NCI-H510A treated with DMSO at 0.1 percent for 48 hours (cell line): ENCODE results near the gene C10orf71.

Experiments
- DNase-seq: peaks from one replicate; lab custom pipeline; 2025; lab: John Stamatoyannopoulos, UW

C10orf71 gene

DNA sequence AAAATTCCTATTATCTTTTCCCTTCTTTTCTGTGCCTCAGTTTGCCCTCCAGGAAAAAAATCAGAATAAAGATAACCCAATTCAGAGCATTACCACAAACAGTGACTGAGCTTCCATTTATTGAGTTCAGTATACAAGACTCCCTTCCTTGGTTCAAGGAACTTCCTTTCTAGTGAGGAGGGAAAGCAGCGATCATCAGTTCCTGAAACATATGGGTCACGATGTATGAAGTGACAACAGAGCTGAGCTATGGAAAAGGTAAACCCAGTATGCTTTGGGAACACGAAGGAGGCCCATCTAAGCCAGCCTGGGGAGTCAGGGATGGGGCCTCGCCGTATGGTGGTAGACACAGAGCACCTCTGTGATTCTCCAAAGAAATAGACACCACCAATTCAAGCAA, 15.8 kb downstream of the C10orf71 start:
- DNase-seq: no peak

DNA sequence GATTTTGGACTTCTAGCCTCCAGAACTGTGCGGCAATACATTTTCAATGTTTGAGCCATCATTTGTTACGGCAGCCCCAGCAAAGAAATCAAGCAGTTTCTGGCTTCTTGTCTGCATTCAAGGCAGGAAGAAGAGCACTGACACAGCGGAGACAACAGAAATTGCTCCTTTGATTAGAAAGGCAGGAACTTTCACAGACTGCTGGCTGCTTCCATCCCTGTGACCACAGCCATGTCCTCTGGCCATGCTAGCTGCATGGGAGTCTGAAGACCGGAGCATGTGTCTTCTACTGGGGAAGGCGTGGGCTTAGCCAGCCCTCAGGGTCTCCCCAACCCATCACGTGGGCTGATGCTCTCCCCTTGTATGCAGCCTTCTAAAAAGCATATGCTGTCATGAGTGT, 19.1 kb downstream of the C10orf71 start:
- DNase-seq: no peak

DNA sequence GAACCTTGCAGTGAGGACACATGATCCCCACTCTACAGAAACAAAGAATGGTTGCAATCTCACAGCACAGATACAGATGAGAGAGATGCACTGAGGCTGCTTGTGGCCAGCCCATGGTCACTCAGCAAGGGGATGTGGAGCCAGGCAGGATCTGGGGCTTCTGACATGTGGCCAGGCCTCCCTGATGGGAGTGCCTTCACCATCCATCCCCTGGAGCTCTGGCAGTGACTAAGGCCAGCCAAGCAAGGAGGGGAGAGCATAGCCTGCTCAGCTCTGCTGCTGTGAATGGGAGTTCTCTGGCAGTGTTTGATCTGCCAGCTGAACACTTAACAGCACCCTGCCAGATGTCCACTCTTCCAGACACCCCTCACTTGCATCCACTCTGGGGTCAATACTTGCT, 19.8 kb downstream of the C10orf71 start:
- no peak for DNase-seq

DNA sequence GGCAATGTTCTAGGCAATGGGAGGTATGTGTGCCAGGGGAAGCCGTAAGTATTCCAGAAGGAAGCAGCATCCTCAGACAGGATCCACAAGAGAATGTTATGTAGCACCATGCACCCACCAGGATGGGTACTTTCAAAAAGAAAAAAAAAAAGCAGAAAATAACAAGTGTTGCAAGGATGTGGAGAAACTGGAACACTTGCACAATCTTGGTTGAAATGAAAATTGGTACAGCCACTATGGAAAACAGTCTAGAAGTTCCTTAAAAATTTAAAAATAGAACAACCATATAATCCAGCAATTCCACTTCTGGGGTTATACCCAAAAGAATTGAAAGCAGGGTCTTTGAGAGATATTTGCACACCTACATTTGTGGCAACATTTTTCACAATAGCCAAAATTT, 20.2 kb downstream of the C10orf71 start:
- DNase-seq: no peak

DNA sequence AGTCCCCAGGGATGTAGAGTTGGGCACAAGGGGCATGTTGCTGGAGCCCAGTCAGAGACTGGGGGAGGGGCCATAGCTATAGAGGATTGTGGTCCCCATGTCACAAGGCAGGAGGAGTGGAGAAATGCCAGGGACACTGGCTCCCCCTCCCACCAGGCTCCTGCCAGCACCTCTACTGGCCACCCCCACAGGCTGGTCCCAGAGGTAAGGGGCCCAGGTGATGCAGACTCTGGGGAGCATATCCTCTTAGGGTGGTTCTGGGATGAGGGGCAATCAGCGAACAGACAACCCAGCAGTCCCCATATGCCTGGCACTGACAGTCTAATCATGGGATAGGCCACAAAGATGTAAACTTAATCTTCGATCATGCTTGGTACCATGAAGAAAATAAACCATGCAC, 21.2 kb downstream of the C10orf71 start:
- no peak for DNase-seq

DNA sequence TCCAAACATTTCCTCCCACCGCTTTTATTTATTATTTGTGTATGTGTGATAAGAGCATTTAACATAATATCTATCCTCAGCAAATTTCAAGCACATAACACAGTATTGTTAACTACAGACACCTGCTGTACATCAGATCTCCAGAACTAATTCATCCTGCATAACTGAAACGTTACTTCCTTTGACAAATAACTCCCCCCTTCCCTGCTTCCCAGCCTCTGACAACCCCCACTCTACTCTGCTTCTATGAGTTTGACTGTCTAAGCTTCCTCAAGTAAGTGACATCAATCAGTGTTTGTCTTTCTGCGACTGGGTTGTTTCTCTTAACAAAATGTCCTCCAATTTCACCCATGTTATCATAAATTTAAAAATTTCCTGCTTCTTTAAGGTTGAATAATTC, 22.1 kb downstream of the C10orf71 start:
- DNase-seq: no peak

DNA sequence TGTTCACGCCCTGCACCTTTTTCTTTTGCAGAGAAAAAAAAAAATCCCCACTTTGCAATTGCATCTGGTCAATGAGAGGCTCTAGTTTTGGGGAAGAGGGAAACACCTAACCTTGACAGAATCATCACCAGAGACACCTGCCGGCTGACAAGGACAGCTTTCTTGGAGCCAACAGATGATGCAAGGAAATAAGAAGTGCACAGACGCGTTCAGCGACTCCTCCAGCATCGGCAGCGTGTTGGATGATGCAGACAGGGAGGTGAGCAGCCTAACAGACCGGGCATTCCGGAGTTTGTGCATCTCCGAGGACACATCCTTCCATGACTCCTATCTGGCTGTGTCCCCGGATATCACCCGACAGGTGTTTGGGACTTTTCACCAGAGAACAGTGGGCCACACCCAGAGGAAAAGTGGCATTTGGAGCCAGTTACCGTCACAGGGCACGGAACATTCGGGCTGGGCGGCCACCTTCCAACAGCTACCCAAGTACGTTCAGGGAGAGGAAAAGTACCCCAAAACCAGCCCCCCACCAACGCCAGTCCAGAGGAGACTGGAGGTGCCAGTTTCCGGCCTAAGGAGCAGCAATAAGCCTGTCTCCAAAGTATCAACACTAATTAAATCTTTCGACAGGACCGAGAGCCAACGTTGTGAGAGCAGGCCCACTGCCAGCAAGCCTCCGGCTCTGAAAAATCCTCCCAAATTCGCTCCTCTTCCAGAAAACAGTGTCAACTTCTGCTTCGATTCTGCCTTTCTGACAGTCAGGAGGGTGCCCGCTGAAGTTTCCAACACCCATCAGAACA, 23.6 kb downstream of the C10orf71 start:
- DNase-seq: no peak

DNA sequence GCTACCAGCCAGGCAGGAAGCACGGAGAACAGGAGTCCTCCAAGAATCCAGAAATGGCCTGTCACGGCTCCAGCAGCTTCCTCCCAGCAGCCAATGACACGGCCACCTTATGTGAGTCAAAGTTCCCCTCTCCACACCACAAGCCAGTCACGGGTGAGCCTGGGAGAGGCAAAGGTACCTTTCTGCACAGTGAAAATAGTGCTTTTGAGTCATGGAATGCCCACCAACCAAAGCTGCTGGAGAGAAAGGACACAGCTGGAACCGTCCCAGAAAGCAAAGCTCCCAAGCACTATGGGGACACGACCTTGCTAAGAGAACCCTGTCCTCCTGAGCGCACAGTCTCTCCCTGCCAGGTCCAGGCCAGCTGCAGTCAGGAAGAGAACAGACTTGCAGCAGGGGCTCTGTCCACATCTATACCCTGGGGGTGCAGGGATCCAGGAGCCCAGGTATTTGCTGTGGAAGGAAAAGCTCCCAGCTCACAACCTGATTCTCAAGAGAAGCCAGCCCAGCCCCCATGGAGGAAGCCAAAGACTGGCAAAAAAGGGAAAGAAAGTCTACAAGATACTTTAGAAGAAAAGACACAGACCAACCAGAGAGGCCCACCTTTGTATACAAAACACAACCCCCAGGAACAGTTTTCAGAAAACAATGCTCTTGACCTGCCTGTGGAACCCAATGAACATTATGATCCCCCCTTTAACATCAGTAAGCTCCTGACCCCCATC, 24.4 kb downstream of the C10orf71 start:
- DNase-seq: no peak

DNA sequence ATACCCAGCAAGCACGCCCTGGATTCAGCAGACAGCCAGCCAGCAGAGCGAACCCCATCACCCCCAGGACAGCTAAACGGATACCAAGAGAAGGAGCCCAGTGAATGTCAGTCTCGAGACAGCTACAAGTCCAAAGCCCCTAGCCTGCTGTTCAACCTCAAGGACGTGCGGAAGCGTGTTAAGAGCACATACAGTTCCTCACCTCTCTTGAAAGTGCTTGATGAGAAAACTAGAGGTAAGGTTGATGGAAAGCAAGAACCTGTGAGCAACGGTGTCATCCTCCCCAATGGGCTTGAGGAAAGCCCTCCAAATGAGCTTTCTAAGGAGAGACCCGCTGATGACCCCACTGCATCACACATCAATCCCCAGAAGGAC, 24.9 kb downstream of the C10orf71 start:
- no peak for DNase-seq

DNA sequence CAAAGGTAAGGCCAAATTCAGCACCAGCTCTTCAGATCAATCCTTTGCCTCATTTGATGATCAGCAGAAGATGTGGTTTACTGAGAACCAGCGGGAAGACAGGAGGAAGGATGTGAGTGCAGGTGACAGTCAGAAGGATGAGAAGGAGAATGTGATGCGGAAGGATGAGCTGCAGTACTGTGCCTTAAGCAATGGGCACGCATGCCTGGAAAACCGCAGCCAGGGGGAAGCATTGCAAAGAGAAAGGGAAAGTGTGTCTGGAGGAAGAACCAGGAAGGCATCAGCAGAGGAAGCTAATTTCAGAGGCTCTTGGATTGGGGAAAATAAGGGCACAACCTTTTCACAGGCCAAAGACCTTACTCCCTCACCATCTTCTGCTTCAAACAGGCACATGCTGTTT, 25.7 kb downstream of the C10orf71 start:
- no peak for DNase-seq

DNA sequence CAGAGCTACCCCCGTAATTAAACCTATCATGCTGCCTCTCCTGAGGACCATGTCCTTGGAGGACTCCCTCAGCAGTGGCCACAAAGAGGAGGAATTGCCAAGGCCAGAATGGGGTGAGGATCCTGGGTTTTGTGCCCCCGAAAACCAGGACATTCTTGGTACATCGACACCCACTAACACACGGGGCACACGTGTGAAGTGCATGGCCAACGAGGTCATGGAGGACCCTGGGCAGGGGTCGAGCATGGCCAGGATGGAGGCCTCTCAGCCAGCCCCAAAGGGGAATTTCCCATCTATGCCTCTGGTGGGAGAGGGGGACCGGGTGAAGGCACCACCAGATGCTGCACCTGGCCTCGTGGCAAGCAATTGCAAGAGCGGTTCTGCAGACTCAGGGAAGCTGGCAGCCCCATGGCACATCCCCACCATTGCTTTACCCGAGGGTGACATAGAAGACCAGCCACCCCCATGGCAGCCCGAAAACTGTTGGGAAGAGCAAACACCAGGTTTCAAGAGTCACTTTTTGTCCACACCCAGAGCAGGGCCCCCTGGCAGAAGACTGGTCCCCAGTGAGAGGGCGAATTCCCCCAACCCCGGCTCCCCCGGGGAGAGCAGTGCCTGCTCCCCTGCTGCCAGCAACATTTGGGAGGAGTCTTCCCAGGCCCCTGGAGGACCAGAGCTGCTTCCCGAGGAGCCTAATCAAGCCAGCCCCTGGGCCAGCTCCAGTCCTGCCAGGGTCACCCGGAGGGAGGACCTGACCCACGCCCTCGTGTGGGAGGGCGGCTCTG, 26.4 kb downstream of the C10orf71 start:
- DNase-seq: no peak

DNA sequence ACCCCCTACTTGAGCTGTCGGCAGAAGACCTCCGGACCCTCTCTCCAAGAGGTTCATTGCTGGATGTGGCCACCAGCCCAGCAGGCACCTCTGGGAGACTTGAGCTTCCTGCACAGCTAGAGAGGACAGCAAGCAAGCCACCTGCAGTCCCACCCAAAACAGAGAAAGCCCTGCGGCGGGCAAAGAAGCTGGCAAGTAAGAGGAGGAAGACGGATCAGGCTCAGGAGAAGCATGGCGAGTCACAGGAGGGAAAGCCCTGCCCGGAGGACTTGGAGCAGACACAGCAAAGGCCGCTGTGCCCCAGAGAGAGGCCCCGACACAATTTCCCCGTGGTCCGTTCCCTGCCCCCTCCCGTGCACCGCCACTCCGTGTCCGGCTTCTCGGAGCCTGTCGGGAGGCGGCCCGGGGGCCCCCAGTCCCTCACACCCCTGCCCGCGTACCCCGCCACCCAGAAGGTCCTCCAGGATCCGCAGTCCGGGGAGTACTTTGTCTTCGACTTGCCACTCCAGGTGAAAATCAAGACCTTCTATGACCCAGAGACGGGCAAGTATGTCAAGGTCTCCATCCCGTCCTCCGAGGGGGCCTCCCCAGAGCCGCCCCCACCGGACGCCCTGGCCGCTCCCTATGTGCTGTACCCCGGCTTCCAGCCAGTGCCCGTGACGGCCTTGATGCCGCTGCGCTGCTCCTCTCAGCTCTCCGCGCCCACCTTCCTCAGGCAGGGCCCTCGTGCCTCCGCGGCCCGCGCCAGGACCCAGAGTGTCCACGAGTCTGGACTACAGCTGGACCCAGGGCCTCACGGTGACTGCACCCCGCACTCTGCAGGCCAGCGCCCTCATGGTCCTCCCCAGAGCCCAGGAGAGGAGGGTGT, 27.2 kb downstream of the C10orf71 start:
- DNase-seq: no peak

DNA sequence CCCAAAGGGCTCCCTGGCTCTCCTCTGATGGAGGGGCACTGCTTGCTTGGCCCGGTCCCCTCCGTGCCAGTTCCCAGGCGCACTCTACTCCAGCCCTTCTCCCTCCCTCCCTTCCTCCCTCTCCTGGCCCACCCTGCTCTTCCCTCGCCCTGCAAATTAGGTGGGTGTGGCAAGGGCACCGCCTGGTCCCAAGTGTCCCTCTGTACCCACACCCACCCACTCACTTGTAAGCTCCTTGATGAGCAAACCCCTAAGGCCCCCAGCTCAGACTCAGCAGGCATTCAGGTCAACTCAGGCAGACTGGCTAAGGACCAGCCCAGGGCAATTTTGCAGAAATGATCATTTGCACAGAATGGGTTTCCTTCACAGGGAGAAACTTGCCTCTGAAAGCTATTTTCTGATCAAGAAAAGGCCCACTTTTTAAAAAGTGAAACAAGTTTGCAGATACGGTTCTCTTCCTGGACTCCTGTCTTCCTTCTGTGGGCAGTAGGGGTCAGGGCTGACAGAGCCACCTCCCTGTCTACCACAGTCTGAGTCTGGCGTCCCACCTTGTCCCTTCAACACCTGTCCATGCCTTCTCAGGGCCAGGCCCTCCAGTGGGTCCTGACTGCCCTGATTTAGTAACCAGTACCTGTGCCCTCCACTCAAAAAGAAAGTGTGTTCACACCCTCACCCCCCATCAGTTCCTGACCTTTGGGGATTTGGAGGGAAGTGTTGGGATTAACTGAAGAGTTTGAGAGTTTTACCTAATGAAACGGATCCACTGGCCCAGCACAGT, 28.3 kb downstream of the C10orf71 start:
- DNase-seq: no peak

DNA sequence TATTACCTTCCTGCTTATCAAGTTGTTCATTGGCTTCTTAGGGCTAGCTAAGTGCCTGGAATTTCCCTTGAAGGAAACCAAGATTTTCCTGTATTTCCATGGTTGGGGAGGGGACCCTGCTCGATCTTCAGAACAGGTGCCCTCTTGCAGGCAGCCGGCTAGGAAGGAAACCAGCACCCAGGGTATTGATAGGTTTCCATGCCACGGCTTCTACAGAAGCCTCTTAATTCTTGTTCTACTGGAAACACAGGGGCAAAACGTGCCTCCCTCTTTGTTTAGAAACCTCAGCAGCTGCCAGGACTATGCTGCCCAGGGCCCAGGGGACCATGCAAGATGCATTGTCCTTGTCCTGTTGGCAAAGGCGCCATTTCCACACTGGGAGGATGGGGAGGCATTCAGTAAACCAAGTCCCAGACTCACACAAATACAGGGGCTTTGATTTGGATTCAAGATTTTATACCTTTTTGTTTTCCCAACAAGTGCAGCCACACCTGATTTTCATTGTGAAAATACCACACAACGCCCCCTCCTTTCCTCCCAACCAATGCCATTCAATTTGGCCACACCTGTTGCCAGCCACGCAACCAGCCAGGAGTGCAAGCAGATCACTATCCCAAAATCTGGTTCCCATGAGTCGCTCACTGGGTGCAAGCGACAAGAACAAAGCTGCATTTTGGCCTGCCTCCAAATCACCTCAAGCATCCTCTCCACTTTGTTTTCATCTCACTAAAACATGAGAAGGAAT, 29.6 kb downstream of the C10orf71 start:
- no peak for DNase-seq

DNA sequence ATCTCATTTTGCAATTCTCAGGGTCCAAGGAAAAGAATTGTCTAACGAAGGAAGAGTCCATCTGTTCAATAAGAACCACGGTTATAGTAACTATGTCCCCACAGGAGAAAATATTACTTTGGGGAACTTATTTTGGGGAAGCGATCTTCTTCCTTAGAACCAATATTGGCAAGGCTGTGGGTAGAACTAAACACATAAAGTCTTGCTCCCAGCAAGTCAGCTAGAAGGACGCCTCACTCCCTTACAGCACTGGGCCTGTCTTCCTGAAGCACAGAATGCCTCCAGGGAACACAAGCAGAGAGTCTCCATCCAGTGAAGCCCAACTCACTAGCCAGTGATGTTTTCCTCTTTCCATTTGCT, 30.2 kb downstream of the C10orf71 start:
- no peak for DNase-seq

DNA sequence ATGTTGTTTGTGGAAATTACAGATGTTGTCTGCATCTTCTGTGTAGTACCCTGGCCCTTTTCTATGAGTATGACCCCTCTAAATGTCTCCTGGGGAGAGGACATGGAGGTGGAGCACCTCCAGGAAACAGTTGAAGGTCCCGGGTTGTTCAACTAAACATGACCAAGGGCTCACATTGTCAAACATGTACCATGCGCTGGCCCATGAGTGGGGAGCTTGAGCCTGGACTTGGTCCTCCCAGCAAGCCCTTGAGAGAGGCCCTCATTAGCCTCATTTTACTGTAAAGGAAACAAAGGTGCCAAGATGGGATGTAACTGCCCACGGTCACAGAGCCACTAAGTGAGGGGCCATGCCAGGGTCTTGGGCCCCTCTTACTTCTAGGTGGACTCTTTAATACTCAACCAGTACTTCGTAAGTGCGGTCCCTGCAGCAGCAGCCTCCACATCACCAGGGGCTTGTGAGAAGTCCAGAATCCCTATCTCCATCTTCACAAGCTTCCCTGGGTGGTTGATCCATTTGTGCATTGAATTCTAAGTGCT, 31.2 kb downstream of the C10orf71 start:
- DNase-seq: no peak

DNA sequence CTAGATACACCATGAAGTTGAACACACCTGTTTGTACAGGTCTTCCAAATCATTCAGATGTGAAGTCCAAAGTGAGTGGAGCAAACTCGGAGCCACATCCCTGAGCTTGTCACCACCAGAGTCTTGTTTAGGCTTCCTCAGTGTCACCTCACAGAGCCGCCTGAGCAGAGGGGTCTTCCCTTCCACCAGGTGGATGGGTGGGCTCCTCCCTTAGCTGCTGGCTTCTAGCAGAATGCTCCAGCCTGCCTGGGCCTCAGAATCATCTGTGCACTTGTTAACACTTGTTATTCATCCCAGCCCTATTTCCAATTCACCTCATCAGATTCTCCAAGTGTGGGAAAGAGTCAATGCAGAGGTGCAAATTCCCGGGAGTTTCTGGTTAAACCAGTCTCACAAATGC, 32.5 kb downstream of the C10orf71 start:
- no peak for DNase-seq

DNA sequence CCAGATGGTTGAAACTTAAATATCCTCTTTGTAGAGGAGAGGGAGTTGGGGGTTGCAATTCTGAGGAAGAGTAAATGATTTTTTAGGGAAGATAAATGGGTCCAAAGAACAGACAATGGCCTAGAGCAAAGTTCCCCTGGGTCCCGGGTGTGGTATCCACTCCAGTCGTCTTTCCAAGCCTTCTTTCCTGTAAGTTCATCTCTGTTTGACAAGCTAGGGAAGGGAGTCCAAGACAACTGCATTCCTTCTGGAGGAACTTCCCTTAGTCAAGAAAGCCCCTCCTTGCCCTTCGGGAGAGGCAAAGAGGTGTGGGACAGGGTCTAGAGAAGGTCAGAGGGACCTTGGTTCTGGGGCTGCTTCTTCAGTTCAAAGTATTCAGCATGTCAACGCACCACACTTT, 33.4 kb downstream of the C10orf71 start:
- no peak for DNase-seq

DNA sequence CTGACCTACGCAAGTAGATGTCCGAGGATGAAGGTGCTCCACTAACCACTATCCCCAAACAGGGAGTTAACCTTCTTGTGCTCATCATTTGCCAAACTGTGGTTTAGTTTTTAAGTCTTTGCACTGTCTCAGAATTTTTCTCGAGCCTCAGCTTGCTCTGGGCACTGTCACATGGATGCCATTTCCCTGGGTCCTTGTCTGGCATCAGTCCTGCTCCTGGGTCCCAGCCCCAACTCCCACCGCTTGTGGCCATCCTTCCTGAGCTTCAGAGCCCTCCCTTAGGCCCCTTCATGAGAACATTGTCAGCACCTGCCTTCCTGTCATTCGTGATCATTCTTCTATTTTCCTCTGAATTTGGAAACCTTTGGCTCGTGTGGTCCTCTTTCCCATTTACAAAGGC, 33.8 kb downstream of the C10orf71 start:
- no peak for DNase-seq

DNA sequence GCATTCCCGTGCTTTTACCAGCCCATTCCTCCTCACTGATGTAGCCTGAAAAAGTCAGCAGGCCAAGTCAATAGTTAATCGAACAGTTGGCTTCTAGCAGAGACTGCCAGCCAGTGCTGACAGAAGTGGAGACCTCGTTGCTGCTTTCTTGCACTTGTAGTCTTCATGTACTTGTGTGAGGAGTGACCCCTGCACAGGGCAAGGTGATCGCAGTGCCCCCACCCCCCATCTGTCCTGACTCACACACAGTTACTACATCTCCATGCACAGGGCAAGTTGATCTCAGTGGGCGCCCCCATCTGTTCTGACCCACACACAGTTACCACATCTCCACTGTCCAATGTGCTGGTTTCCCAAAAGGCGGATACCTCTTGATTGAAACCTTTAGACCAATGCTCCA, 34.2 kb downstream of the C10orf71 start:
- DNase-seq: no peak
